SIG-M5 treated with dmso at 0.1 percent for 504 hours (cell line): ENCODE data around the gene ZNF385A.
"Not testable (repeated sequence)": the region's sequence is repeated elsewhere in the genome, so short reads cannot be mapped to it uniquely, and the experiment has no call there.

Source experiments
- DNase-seq: peaks from one replicate; lab custom pipeline; 2025; ENCODE audit not compliant: unreplicated experiment; lab: John Stamatoyannopoulos, UW

The ZNF385A gene

DNA sequence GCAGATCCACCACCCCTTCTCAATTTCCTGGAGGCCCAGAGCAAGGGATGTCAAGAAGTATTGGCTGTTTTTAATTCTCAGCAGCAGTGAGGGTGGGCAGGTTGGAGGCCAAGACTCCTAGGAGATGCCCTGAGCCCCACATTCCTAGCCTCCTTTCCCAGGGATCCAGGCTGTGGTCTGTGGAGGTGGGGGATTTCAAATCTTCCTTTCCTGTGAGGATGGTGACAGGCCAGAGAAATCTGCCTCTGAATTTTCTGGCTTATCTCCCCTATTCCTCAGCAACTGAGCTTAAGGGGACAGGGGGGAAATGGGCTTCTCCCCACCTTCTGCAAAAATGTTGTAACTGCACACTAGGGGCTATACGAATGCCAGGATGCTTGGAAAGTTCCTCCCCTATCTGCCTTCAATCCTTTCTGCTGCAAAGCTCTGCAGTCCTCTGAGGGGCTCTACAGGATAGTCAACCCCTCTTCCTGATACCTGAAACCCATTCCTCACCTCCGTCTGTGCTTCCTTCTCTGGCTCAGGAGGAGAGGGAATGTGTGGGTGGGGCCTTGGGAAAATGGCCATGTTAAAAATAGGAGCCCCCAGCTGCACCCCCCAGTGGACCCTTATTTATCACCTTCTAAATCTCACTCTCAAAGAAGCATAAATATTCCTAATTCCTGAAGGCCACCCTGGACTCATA is 26.9 kb downstream of the ZNF385A start:
- DNase-seq, result no peak

DNA sequence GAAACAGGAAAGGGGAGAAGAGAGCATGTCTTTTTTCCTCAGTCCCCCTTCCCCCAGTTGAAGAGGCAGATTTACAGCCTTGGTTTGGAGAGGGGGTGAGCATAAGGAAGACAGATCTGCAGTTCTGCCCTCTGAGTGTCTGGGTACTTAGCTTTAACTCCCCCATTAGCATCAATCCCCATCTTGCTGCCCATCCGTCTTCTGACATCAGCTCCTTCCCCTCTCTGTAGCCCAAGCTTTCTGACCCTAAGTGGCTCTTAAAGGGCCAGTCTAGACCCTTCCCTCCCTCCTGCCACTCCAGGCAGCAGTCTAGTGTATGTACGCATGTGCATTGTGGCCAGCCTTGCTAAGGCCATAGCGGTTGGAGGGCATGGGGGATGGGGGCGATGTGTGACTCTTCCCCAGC is 27.6 kb downstream of the ZNF385A start:
- DNase-seq, result no peak

- no peak for DNase-seq
Observed at GRCh38 chr12:54356228-54356627, 28.3 kb downstream of the ZNF385A start.

GRCh38 chr12:54355104-54355815 is 29.3 kb downstream of the ZNF385A start:
- no peak for DNase-seq

GRCh38 chr12:54354271-54354670 is 30.3 kb downstream of the ZNF385A start:
- not testable (repeated sequence) for DNase-seq

DNA sequence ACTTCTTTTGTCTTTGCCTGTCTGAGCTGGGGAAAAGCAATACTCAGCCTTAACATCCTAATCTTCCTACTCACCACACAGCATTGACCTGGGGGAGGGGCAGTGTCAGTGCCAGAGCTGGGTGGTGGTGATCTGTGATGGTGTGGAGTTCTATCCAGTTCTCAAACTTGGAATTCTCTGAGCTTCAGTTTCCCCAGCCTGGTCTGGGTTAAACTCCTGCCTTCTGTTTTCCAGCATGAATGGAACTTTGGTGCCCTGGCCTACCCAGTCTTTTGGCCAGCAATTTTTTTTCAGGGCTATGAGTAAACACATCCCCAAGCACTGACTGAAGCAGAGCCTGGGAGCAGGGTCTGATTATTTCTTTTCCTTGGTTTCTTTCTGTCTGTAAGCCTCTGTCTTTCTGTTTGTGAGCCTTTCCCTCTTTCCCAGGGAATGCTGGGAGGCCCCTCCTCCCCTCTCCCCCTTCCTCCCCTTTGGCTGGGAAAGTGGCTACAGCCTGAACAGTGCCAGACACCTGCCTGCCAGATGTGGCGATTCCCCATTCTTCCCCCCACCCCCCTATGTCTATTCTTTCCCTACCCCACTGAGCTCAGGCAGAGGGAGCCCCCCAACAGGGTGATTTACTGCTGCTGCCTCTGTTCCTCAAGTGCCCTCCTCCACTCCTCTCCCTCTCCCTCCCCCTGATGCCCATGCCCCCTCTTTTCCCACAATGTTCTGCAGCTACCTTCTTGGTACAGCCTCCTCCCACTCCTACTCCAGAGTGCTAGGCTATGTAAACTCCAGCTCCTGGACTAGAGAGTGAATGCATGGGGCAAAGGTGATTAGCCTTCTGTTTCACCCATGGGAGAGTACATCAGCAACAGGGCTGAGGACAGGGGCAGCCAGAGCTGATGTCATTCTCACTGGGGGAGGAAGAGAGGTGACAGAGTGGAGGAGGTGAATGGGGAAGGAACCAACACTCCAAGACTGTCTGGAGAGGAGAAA is 31.4 kb downstream of the ZNF385A start:
- no peak for DNase-seq

DNA sequence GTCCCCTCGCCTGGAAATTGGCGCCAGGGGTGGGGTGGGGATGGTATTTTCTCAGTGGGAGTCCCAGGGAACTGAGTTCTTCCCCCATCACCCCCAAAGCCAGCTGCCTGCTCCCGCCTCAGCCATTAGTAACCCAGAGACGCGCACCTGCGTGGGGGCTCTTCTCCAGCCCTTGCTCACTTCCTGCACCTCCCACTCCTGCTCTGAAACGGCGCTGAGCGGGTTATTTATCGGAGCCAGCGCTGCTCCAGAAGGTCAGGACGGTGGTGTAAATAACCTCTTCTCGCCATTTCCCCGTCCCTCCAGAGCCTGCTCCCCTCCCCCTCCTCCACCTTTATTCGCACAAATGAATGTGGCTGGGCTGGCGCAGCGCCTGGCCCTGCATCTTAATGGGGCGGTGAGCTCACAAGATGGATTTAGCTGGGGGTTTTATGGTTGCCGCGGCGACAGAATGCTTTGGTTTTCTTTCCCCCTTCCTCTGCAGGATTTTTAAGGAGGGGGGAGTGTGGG is 32.5 kb downstream of the ZNF385A start:
- no peak for DNase-seq

GRCh38 chr12:54351341-54351740 is 33.2 kb downstream of the ZNF385A start:
- no peak for DNase-seq

DNA sequence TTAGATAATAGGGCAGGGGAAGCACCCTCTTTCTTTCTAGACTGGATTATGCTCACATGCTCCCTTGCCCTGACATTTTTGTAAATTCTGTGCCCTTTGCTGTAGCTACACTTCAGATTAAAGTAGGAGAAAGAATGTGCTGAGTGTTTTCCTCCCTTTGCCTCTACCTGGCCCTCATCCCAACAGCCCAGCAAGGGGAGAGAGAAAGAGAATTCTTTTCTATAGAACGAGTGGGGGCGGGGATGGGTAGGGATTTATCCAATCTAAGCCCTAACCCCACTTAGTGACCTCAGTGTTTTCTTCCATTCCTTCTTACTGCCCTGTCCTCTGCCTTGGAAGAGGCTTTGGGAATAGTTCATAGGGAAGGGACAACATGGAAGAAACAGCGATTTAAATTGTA is 33.8 kb downstream of the ZNF385A start:
- no peak for DNase-seq

DNA sequence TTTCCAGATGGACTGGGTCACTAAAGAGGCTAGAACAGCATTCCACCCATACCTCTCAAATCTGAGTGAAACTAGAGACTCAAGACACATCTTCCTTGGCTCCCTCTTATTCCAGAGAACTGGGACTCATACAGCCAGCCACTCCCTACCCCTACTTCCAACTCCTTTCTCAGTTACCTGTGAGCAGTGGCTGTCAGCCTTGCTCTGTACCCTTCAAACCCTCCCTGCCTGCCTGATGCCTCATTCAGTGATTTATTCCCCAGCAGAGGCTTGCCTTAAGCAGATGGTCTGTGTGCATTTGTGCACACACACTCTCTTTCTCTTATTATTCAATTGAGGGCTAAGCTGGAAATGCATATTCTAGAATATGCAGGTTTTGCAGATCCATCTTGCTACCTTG is 34.9 kb downstream of the ZNF385A start:
- no peak for DNase-seq

DNA sequence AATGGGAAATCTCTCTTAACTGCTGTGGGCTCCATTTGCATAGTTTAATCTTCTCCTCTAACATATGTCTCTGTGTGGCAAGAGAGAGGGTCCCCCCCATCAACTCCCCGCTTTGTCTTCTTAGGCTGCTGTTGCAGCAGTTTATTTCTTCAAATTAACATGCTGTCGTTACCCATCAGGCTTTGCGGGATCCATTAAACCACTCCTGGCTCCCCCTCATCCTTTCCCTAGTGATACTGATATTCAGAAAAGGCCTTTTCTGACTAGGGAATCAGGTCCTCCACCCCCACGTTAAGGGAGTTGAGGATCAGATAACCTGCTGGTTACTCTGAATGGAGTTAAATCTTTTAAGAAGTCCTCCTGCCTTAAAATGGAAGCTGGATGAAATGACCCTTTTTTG is 35.5 kb downstream of the ZNF385A start:
- no peak for DNase-seq

GRCh38 chr12:54341378-54342300 is 42.9 kb downstream of the ZNF385A start:
- no peak for DNase-seq

GRCh38 chr12:54340846-54341245 is 43.7 kb downstream of the ZNF385A start:
- DNase-seq, result no peak

DNA sequence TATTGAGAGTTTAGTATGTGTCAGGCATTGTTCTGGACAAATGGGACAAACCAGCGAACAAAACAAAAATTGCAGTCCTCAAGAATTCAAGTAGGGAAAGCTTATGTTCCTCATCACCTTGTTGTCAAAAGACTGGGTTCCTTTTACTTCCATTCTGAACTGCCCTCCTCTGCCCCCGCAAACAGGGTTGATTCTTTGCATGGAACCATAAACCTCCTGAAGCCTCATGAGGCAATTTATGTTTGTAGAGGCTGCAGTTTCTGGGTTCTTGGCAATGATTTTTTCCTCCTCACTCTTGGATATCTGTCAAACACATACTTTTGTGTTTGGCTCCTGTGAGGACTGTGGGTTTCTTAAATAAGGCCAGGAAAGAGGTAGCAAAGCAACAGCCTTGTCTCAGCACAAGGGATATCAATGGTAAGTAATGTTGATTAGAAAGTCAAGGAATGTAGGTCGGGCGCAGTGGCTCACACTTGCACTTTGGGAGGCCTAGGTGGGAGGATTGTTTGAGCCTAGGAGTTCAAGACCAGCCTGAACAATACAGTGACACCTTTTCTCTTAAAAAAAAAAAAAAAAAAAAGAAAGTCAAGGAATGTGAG is 45.7 kb downstream of the ZNF385A start:
- DNase-seq, result no peak

DNA sequence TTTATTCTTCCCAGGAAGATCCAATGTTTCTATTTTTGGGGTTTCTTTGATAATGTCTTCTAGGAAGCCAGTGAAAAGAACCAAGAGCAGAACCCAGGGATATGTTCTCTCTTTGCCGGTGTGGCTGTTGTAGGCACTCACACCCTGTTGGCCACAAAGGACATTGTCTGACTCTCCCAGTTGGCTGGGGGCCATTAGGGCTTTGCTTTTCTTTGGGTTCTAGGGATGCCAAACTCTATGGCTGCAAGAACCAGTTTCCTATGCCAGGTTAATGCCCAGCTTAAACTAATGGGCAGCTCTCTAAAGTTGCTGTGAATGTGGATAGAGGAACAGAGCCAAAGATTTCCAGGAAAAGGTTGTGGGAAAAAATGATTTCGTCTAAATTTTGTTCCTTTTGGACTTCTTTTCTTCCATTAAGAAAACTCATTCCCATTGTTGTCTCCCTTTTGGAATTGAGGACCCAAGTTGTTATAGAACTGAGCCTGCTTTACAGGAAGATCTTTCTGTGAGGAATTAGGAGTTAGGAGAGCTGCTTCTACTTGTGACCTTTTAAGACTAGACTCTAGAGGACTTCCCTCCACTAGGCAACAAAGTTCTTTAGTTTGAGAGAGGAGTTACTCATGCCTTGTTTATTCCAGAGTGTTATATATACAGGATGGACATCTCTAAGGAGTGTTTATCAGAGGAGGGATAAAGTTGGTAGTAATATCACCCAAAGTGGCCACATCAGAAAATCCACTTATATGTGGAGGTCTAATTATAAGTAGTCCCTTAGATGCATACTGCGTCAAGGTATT is 46.5 kb downstream of the ZNF385A start:
- DNase-seq, result no peak

DNA sequence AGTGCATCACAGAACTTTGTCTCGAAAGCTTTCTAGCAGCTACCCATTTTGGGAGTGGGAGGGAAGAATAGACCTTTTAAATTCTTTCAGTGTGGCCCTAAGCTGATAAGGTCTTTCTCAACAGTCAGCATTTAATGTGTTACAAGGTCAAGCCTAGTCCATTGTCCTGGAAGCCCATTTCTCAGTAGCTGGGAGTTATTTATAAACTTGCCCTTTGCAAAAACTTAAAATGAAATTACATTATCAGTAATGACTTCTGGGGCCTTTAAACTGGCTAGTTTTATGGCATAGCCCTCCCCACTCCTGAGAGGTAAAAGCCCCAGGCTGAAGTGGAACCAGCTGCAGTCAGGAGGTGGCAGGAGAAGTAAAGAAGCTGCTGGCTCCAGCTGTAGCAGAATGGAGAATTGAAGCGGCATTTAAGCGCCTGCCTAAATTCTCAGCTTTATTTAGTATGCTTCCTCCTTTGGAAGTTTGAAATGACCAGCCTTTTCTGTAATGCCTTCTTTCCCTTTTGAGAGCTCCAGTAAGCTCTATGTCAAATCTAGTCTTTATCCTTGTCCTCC is 47.2 kb downstream of the ZNF385A start:
- DNase-seq, result no peak

- no peak for DNase-seq
Observed at GRCh38 chr12:54333420-54334034, 51.0 kb downstream of the ZNF385A start.

DNA sequence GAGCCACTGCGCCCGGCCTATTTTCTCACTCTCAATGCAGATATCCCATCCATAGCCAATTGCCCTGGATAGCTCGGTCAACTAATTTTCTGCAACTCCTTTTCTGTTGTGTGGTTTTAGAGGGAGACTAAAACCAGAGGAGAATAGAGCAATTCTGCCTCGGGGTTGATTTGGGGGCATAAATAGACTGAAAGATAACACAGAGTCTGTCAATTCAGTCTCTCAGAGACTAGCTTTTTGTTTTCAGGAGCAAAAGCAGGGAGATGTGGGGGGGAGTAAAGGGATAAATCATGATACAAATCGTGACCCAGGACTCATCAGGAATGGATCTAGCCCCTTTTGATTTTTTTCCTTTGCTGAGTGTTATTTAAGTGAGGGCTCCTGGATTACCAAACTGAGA is 53.1 kb downstream of the ZNF385A start:
- no peak for DNase-seq
